GM23338 (cell line): ENCODE data around the gene AMY1B.
"Not testable (repeated sequence)": the region's sequence is repeated elsewhere in the genome, so short reads cannot be mapped to it uniquely, and the experiment has no call there.

Experiments
- CREB1 ChIP-seq: fragments of 250-450 bp; sonication (Bioruptor Pico); IDR thresholded peaks from 2 replicates; pipeline ENCODE4 v1.5.0; 2020; ENCODE audit warnings: low read depth, mild to moderate bottlenecking, moderate library complexity
- CTCF ChIP-seq, 2 experiments: fragments of 200-600 bp in 1 of 2; sonication (generic) in 1 of 2; conservative IDR thresholded peaks; 2 replicates each; pipeline versions ENCODE4 v1.5.1 to v1.6.1; 2016 to 2017; ENCODE audit warnings: antibody characterized with exemption in 2 of 2, low read depth in 2 of 2, mild to moderate bottlenecking in 2 of 2, moderate library complexity in 1 of 2
- EZH2 ChIP-seq: fragments of 200-600 bp; sonication (generic); IDR thresholded peaks from one replicate; pipeline ENCODE4 v1.8.0; 2017; ENCODE audit warnings: antibody characterized with exemption, mild to moderate bottlenecking, low read depth; ENCODE audit not compliant: unreplicated experiment
- EZH2phosphoT487 ChIP-seq: fragments of 200-600 bp; sonication (generic); IDR thresholded peaks from one replicate; pipeline ENCODE4 v1.8.1; 2018; ENCODE audit warnings: antibody characterized with exemption; ENCODE audit not compliant: unreplicated experiment
- REST ChIP-seq: IDR thresholded peaks from one replicate; pipeline ENCODE4 v1.6.1; 2018; ENCODE audit warnings: antibody characterized with exemption; ENCODE audit not compliant: unreplicated experiment
- ZNF331 ChIP-seq: fragments of 250-450 bp; sonication (Bioruptor Pico); IDR thresholded peaks from 2 replicates; pipeline ENCODE4 v1.5.0; 2020; ENCODE audit warnings: low read depth, mild to moderate bottlenecking, moderate library complexity
- ZNF462 ChIP-seq: fragments of 250-450 bp; sonication (Bioruptor Pico); IDR thresholded peaks from 2 replicates; pipeline ENCODE4 v1.5.0; 2020; ENCODE audit warnings: mild to moderate bottlenecking, moderate library complexity
- TF ChIP-seq, protein P1 (sequence below): IDR thresholded peaks from 2 replicates; pipeline ENCODE4 v1.6.1; 2016; ENCODE audit warnings: antibody characterized with exemption

DNA sequence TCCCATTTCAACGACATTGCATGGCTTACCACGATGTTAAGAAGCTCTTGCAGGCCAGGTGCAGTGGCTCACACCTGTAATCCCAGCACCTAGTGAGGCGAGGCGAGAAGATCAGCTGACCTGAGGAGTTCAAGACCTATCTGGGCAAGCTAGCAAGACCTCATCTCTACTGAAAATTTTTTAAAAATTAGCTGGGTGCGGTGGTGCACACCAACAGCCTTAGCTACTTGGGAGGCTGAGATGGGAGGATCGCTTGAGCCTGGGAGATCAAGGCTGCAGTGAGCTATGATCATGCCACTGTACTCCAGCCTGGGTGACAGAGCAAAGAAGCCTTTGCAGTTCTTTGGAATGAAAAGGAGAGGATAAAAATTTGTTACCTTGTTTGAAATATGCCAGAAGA, 21.4 kb upstream of the AMY1B start:
- TF ChIP-seq CTCF (conservative IDR thresholded peaks at IDR 0.05; ENCODE audit: low read depth in 2 of 2); EZH2; EZH2phosphoT487; CREB1 (CRISPR knock-in tag); REST; ZNF462; ZNF331 (CRISPR knock-in tag): not testable (repeated sequence)
- TF ChIP-seq, protein P1, sequence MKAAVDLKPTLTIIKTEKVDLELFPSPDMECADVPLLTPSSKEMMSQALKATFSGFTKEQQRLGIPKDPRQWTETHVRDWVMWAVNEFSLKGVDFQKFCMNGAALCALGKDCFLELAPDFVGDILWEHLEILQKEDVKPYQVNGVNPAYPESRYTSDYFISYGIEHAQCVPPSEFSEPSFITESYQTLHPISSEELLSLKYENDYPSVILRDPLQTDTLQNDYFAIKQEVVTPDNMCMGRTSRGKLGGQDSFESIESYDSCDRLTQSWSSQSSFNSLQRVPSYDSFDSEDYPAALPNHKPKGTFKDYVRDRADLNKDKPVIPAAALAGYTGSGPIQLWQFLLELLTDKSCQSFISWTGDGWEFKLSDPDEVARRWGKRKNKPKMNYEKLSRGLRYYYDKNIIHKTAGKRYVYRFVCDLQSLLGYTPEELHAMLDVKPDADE: not testable (repeated sequence)
